ENCODE results near the gene ZBTB38.

DNA sequence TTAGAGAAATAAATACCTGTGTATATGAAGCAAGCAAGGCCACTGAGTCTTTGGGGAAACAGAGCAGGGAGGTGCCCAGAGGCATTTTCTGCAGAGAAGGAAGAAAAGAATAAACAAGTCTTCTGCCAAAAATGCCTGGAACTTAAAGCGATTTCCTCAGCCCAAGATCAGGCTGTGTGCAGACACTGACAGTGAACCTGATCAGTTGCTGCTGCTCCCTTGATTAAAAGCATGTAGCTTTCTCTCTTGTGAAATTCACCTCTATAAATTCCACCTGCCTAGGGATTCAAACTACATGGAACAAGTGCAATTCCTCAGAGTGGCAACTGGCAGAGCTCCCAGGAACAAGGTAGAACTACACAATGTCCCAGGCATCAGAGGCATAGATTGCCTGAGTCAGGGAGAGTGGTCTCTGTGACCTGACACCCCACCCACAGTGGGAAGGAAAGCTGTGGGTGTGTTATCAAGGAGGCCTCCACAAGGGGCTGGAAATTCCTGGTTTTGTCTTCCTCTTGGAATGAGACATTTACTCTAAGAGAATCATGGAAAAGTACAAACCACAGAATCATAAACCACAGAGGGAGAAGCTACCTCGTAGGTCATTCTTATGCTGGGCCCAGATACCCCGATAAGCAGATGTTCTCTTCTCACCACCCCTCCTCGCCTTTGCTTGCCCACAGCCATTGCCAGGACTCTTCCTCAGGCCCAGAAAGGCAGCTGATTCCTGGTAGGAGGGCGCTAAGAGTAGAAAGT is 1.8 kb upstream of the ZBTB38 start:
- TF ChIP-seq CTCF (conservative IDR thresholded peaks at IDR 0.05; ENCODE audit: low read length) (no peak), EZH2phosphoT487 (IDR thresholded peaks at IDR 0.05; ENCODE audit: borderline replicate concordance, low read depth, low read length) (no peak)

All from OCI-LY7 (cell line).